BJ (cell line): Measurements from ENCODE around the gene PTPRC. TPM values are rescaled to one million over a fixed set of nuclear protein-coding genes. Genes with fewer than 3 reads are reported as not detected.

ENCODE experiments used
- CTCF ChIA-PET: fragments of 350-600 bp; formaldehyde crosslinking; extraction: SDS; loops from one replicate; lab custom pipeline; 2021; ENCODE audit warnings: antibody characterized with exemption, inconsistent platforms; lab: Yijun Ruan, JAX
- POLR2A ChIA-PET: fragments of 300-600 bp; sonication (Branson Sonifier 250); formaldehyde crosslinking; extraction: SDS; loops from one replicate; lab custom pipeline; 2021; ENCODE audit warnings: antibody characterized with exemption; lab: Charles Lee
- DNase-seq: peaks from one replicate; pipeline ENCODE4 v3.0.0-alpha.2; 2011; ENCODE audit warnings: low read depth
- H3K27me3 ChIP-seq: 2 replicates; pipeline ENCODE4 v1.6.0; 2011; ENCODE audit warnings: low read length; ENCODE audit not compliant: control insufficient read depth, insufficient read depth
- H3K36me3 ChIP-seq: 2 replicates; pipeline ENCODE4 v1.5.1; 2011; ENCODE audit warnings: low read length; ENCODE audit not compliant: control insufficient read depth, insufficient read depth
- H3K4me3 ChIP-seq: 2 replicates; pipeline ENCODE4 v1.5.1; 2011; ENCODE audit warnings: low read depth, mild to moderate bottlenecking, control low read depth, low read length
- polyA plus RNA-seq: library from polyadenylated mRNA; depleted of rRNA; stranded (reverse); fragments of >200 nt; gene quantifications from 2 replicates; pipeline ENCODE4 v1.2.3, GENCODE V29; 2011
- TF ChIP-seq, protein P1 (sequence below): IDR thresholded peaks from 2 replicates; pipeline ENCODE4 v1.5.1; 2011; ENCODE audit warnings: low read depth, mild to moderate bottlenecking, control low read depth, inconsistent platforms, low read length, moderate library complexity; ENCODE audit not compliant: insufficient read depth

PTPRC gene
- polyA plus RNA-seq, 1 experiment: 0.22 TPM

DNA sequence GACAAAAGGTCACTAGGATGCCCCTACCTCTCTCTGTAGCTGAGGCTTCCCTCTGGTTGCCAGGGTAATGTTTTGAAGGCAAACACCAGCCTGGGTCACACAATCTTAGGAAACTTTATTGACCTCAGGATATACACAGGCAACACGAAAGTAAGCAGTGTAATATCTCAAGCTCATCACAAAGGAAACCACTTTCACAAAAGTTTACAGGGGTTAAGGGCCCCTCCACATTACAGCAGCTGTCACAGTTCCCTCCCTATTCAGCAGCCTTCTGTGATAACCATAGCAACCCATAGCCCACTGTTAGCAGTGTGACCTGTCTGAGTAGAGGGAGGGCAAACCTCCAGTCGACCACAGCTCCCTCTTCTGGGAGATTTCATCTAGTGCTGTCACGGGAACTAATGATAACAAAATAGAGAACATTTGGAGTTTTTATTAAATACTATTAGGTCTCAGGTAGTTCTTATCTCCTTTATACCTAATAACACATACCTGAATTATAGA, 149.8 kb downstream of the PTPRC start:
- ChIA-PET POLR2A (no interaction called here), CTCF (interaction anchor here (1.0 to 2.2 kb wide), 2 partner anchors 13 to 325 kb away, joined by 4 to 5 read pairs; no protein-coding TSS in a partner anchor)
- TF ChIP-seq, protein P1, sequence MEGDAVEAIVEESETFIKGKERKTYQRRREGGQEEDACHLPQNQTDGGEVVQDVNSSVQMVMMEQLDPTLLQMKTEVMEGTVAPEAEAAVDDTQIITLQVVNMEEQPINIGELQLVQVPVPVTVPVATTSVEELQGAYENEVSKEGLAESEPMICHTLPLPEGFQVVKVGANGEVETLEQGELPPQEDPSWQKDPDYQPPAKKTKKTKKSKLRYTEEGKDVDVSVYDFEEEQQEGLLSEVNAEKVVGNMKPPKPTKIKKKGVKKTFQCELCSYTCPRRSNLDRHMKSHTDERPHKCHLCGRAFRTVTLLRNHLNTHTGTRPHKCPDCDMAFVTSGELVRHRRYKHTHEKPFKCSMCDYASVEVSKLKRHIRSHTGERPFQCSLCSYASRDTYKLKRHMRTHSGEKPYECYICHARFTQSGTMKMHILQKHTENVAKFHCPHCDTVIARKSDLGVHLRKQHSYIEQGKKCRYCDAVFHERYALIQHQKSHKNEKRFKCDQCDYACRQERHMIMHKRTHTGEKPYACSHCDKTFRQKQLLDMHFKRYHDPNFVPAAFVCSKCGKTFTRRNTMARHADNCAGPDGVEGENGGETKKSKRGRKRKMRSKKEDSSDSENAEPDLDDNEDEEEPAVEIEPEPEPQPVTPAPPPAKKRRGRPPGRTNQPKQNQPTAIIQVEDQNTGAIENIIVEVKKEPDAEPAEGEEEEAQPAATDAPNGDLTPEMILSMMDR: 0 out of 2 replicates have a peak, but pooled peaks have one; percentile 3
- DNase-seq: no peak
- H3K36me3 ChIP-seq: no peaks in the 10 kb centered on the region
- H3K27me3 ChIP-seq: no peaks in the 10 kb centered on the region
- H3K4me3 ChIP-seq: no peak overlapping the region

GRCh38 chr1:198793714-198794113, 154.9 kb downstream of the PTPRC start:
- DNase-seq: no peak
- POLR2A ChIA-PET: no interaction called here
- no peaks in the 10 kb centered on the region for H3K27me3 ChIP-seq
- CTCF ChIA-PET: no interaction called here
- H3K4me3 ChIP-seq: no peak overlapping the region
- no peaks in the 10 kb centered on the region; the same call in 1 of the 2 replicates for H3K36me3 ChIP-seq
- TF ChIP-seq, protein P1: no peak

DNA sequence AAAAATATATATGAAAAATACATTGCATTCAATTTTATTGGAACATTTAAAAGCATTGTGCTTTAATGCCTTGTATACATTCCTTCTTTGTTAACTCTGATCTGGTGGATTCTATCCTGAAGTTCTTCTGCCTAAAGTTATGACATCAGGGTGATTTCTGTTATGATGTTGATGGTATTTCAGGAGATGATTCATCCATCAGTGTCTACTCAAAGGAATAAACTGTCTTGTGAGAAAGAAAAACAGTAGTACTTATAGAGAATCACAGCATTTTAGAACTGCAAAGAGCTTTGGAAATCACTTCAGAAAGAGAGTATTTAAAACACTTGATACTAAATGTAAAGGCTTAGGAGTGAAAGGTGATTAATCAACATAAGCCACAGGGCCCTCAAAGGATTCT, 155.7 kb downstream of the PTPRC start:
- no peaks in the 10 kb centered on the region; the same call in 1 of the 2 replicates for H3K36me3 ChIP-seq
- ChIA-PET POLR2A (no interaction called here), CTCF (interaction anchor here (1.3 kb wide), 1 partner anchor 17 kb away, joined by 3 read pairs; no protein-coding TSS in a partner anchor)
- TF ChIP-seq, protein P1: no peak
- DNase-seq: no peak
- no peaks in the 10 kb centered on the region for H3K27me3 ChIP-seq
- no peak overlapping the region for H3K4me3 ChIP-seq

DNA sequence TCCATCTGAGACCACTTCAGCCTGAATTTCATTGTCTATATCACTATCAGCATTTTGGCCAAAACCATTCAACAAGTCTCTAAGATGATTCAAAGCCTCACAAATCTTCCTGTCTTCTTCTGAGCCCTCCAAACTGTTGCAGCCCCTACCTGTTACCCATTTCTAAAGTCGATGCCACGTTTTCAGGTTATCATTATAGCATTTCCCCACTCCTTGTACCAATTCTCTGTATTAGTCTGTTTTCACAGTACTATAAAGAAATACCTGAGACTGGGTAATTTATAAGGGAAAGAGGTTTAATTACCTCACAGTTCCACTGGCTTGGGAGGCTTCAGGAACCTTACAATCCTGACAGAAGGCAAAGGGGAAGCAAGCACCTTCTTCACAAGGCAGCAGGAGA, 158.8 kb downstream of the PTPRC start:
- ChIA-PET POLR2A (no interaction called here), CTCF (interaction anchor here (0.5 kb wide), 1 partner anchor 19 kb away, joined by 3 read pairs; no protein-coding TSS in a partner anchor)
- no peak for DNase-seq
- H3K4me3 ChIP-seq: no peak overlapping the region
- TF ChIP-seq, protein P1: no peak
- no peaks in the 10 kb centered on the region for H3K27me3 ChIP-seq
- H3K36me3 ChIP-seq: no peaks in the 10 kb centered on the region; the same call in 1 of the 2 replicates

- ChIA-PET POLR2A (no interaction called here), CTCF (interaction anchor here (0.7 to 1.7 kb wide), 3 partner anchors 10 to 314 kb away, joined by 3 to 10 read pairs (median 3); no protein-coding TSS in a partner anchor)
- no peaks in the 10 kb centered on the region; the same call in 1 of the 2 replicates for H3K36me3 ChIP-seq
- no peak overlapping the region for H3K4me3 ChIP-seq
- H3K27me3 ChIP-seq: no peaks in the 10 kb centered on the region
- TF ChIP-seq, protein P1: no peak
- DNase-seq: no peak
Measured at GRCh38 chr1:198798923-198799386, 160.1 kb downstream of the PTPRC start.
